Thyroid gland (tissue), 4 donors: ENCODE data around the gene SPSB4.
"Not testable (repeated sequence)": the region's sequence is repeated elsewhere in the genome, so short reads cannot be mapped to it uniquely, and the experiment has no call there.

Source experiments
- CTCF ChIP-seq, 6 experiments: fragments of 200-600 bp in 3 of 6; fragments of 450-650 bp in 3 of 6; sonication (generic) in 3 of 6; IDR thresholded peaks; one replicate each; pipeline ENCODE4 v1.5.1; 2016 to 2019; ENCODE audit warnings: antibody characterized with exemption in 6 of 6, mild to moderate bottlenecking in 2 of 6, inconsistent platforms in 1 of 6, moderate library complexity in 1 of 6
- POLR2A ChIP-seq, 2 donors: fragments of 450-650 bp; IDR thresholded peaks; one replicate each; pipeline ENCODE4 v1.6.1; 2017; ENCODE audit warnings: antibody characterized with exemption in 2 of 2, mild to moderate bottlenecking in 2 of 2, moderate library complexity in 1 of 2

- not testable (repeated sequence) for TF ChIP-seq CTCF, POLR2A (IDR thresholded peaks at IDR 0.05)
These were observed 62.5 kb downstream of the SPSB4 start for GRCh38 chr3:141113680-141114079.
